ENCODE measurements around the gene URB1. TPM values are rescaled to one million over a fixed set of nuclear protein-coding genes. Genes with fewer than 3 reads are reported as not detected.

Gene URB1
- total RNA-seq, 6 donors from 2014 or later, result 9.3 to 23.0 (median 14.1) TPM

- Histone ChIP-seq H3K4me1 (no peaks in the 10 kb centered on the region), H3K27me3 (no peaks in the 10 kb centered on the region), H3K4me3 (no peak overlapping the region), H3K9me3 (no peaks in the 10 kb centered on the region), H3K36me3 (peaks cover 16 to 99% (median 71%) of the 10 kb centered on the region in 4 donors), H3K27ac (peak overlapping the region in 1 of 4 donors; percentile 20)
- TF ChIP-seq POLR2A (IDR thresholded peaks at IDR 0.05), result no peak
- no peak for TF ChIP-seq EP300 (IDR thresholded peaks at IDR 0.05)
- TF ChIP-seq CTCF (IDR thresholded peaks at IDR 0.05), result no peak
- no peak for TF ChIP-seq POLR2AphosphoS5 (IDR thresholded peaks at IDR 0.05)
- DNase-seq (no peak), ATAC-seq (ENCODE audit: low FRiP score in 2 of 2) (peak; percentile 54 to 60)
- WGBS, 2 donors, result 44 to 65% methylated on average over 4 to 7 of the region's 7 CpGs
These were observed 28.4 kb downstream of the URB1 start for GRCh38 chr21:32364387-32364786.

GRCh38 chr21:32360401-32360975 is 32.3 kb downstream of the URB1 start:
- no peak for TF ChIP-seq EP300 (IDR thresholded peaks at IDR 0.05)
- no peak for TF ChIP-seq POLR2AphosphoS5 (IDR thresholded peaks at IDR 0.05)
- no peak for TF ChIP-seq POLR2A (IDR thresholded peaks at IDR 0.05)
- no peak for TF ChIP-seq CTCF (IDR thresholded peaks at IDR 0.05)
- 90 to 92% methylated on average over 5 of the region's 5 CpGs for WGBS, 2 donors
- Histone ChIP-seq H3K4me3 (no peak overlapping the region), H3K36me3 (peaks cover 19 to 98% (median 79%) of the 10 kb centered on the region in 4 donors), H3K27me3 (no peaks in the 10 kb centered on the region), H3K4me1 (no peaks in the 10 kb centered on the region), H3K27ac (no peak overlapping the region), H3K9me3 (no peaks in the 10 kb centered on the region)
- no peak for DNase-seq
- no peak for ATAC-seq (ENCODE audit: low FRiP score in 2 of 2)

GRCh38 chr21:32359719-32360260 is 33.0 kb downstream of the URB1 start:
- Histone ChIP-seq H3K27me3 (no peaks in the 10 kb centered on the region), H3K27ac (no peak overlapping the region), H3K4me1 (no peaks in the 10 kb centered on the region), H3K36me3 (peaks cover 19 to 98% (median 83%) of the 10 kb centered on the region in 4 donors), H3K4me3 (no peak overlapping the region), H3K9me3 (no peaks in the 10 kb centered on the region)
- 75 to 77% methylated on average over 7 of the region's 7 CpGs for WGBS, 2 donors
- TF ChIP-seq CTCF (IDR thresholded peaks at IDR 0.05) (peak in 1 of 6 experiments; percentile 25), EP300 (IDR thresholded peaks at IDR 0.05) (no peak)
- ATAC-seq (ENCODE audit: low FRiP score in 2 of 2) (no peak), DNase-seq (no peak)

GRCh38 chr21:32356874-32357395 is 35.9 kb downstream of the URB1 start:
- Histone ChIP-seq H3K4me3 (no peak overlapping the region), H3K27ac (no peak overlapping the region), H3K36me3 (peaks cover 12 to 98% (median 89%) of the 10 kb centered on the region in 4 donors), H3K9me3 (no peaks in the 10 kb centered on the region), H3K27me3 (no peaks in the 10 kb centered on the region), H3K4me1 (no peaks in the 10 kb centered on the region)
- TF ChIP-seq EP300 (IDR thresholded peaks at IDR 0.05) (no peak), POLR2A (IDR thresholded peaks at IDR 0.05) (no peak), POLR2AphosphoS5 (IDR thresholded peaks at IDR 0.05) (no peak), CTCF (IDR thresholded peaks at IDR 0.05) (no peak)
- no peak for DNase-seq
- ATAC-seq (ENCODE audit: low FRiP score in 2 of 2), result no peak
- WGBS, 2 donors, result 92 to 96% methylated on average over 1 of the region's 1 CpG
